MM.1S (cell line): ENCODE results near the gene CSNK1E.

Experiments used
- DNase-seq: peaks from one replicate; pipeline ENCODE4 v3.0.0-alpha.2; 2015
- H2AFZ ChIP-seq: fragments of 300-600 bp; sonication (generic); 2 replicates; pipeline ENCODE4 v1.6.0; 2016; ENCODE audit warnings: antibody characterized with exemption, low read length
- H3F3A ChIP-seq: fragments of 300-600 bp; sonication (generic); 2 replicates; pipeline ENCODE4 v1.6.1; 2016; ENCODE audit warnings: mild to moderate bottlenecking, antibody characterized with exemption, low read length, moderate library complexity, mixed read lengths; ENCODE audit not compliant: insufficient read depth
- H3K27ac ChIP-seq: fragments of 300-600 bp; sonication (generic); 2 replicates; pipeline ENCODE4 v1.5.1; 2016; ENCODE audit warnings: mild to moderate bottlenecking, low read length
- H3K27me3 ChIP-seq: fragments of 300-600 bp; sonication (generic); replicated peaks from 2 replicates; pipeline ENCODE4 v1.6.0; 2016; ENCODE audit warnings: low read length; ENCODE audit not compliant: insufficient read depth
- H3K36me3 ChIP-seq: fragments of 300-600 bp; sonication (generic); replicated peaks from 2 replicates; pipeline ENCODE4 v1.6.1; 2016; ENCODE audit warnings: mild to moderate bottlenecking, low read length, mixed read lengths; ENCODE audit not compliant: insufficient read depth
- H3K4me1 ChIP-seq: fragments of 300-600 bp; sonication (generic); 2 replicates; pipeline ENCODE4 v1.6.1; 2016; ENCODE audit warnings: low read length, mixed read lengths
- H3K4me2 ChIP-seq: fragments of 300-600 bp; sonication (generic); 2 replicates; pipeline ENCODE4 v1.6.0; 2016; ENCODE audit warnings: low read depth, low read length
- H3K4me3 ChIP-seq: fragments of 300-600 bp; sonication (generic); 2 replicates; pipeline ENCODE4 v1.5.1; 2016; ENCODE audit warnings: low read length, mixed read lengths
- H3K79me2 ChIP-seq: fragments of 300-600 bp; sonication (generic); 2 replicates; pipeline ENCODE4 v1.6.1; 2016; ENCODE audit warnings: mixed run types, low read length, mixed read lengths
- H3K9ac ChIP-seq: fragments of 300-600 bp; sonication (generic); 2 replicates; pipeline ENCODE4 v1.6.1; 2016; ENCODE audit warnings: low read length, mixed read lengths
- H3K9me2 ChIP-seq: fragments of 300-600 bp; sonication (generic); replicated peaks from 2 replicates; pipeline ENCODE4 v1.6.1; 2016; ENCODE audit warnings: mild to moderate bottlenecking, low read length, mixed read lengths; ENCODE audit not compliant: insufficient read depth
- H3K9me3 ChIP-seq: fragments of 300-600 bp; sonication (generic); replicated peaks from 2 replicates; pipeline ENCODE4 v1.6.1; 2016; ENCODE audit warnings: mild to moderate bottlenecking, low read length, mixed read lengths; ENCODE audit not compliant: insufficient read depth
- H4K20me1 ChIP-seq: fragments of 300-600 bp; sonication (generic); 2 replicates; pipeline ENCODE4 v1.6.1; 2016; ENCODE audit warnings: mild to moderate bottlenecking, low read length, moderate library complexity, mixed read lengths; ENCODE audit not compliant: insufficient read depth
- EZH2 ChIP-seq: fragments of 300-600 bp; sonication (generic); optimal IDR thresholded peaks from 2 replicates; pipeline ENCODE3; 2017; ENCODE audit warnings: low read depth, mild to moderate bottlenecking, antibody characterized with exemption, low read length, mixed read lengths
- EZH2phosphoT487 ChIP-seq: fragments of 300-600 bp; sonication (generic); IDR thresholded peaks from 2 replicates; pipeline ENCODE4 v1.6.1; 2018; ENCODE audit warnings: antibody characterized with exemption, low read length
- TF ChIP-seq, protein P1 (sequence below): fragments of 300-600 bp; sonication (generic); IDR thresholded peaks from 2 replicates; pipeline ENCODE4 v1.5.1; 2016; ENCODE audit warnings: antibody characterized with exemption, low read length, mixed read lengths

The CSNK1E gene

DNA sequence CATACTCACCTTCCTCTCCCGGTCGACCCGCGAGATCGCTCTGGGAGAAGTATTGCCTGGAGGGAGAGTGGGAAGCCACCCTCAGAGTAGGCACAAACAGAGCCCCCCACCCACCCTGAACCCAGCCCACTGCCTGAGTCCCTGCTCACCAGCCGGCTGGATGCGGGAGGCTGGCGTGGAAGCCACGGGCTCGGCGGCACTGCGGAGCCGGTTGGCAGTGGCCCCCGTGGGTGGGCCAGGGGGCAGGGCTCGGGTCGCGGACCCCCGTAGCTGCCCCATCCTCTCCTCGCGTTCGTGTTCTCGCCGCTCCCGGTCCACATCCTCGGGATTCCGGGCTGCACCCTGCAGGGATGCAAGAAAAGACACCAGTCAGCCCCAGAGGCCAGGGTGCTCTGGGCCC is 23.0 kb downstream of the CSNK1E start:
- Histone ChIP-seq H3K9me2 (no peaks in the 10 kb centered on the region), H3K9ac (no peak overlapping the region), H2AFZ (no peak overlapping the region), H3K4me3 (no peak overlapping the region), H4K20me1 (peaks cover 4% of the 10 kb centered on the region; the same call in 1 of the 2 replicates), H3K4me2 (no peak overlapping the region), H3K27me3 (no peaks in the 10 kb centered on the region), H3K36me3 (peaks cover 36% of the 10 kb centered on the region), H3K27ac (no peak overlapping the region), H3K4me1 (no peaks in the 10 kb centered on the region), H3K9me3 (no peaks in the 10 kb centered on the region), H3K79me2 (peaks cover 55% of the 10 kb centered on the region), H3F3A (peaks cover 8% of the 10 kb centered on the region)
- no peak for DNase-seq
- TF ChIP-seq EZH2 = no peak
- no peak for TF ChIP-seq EZH2phosphoT487
- TF ChIP-seq, protein P1, sequence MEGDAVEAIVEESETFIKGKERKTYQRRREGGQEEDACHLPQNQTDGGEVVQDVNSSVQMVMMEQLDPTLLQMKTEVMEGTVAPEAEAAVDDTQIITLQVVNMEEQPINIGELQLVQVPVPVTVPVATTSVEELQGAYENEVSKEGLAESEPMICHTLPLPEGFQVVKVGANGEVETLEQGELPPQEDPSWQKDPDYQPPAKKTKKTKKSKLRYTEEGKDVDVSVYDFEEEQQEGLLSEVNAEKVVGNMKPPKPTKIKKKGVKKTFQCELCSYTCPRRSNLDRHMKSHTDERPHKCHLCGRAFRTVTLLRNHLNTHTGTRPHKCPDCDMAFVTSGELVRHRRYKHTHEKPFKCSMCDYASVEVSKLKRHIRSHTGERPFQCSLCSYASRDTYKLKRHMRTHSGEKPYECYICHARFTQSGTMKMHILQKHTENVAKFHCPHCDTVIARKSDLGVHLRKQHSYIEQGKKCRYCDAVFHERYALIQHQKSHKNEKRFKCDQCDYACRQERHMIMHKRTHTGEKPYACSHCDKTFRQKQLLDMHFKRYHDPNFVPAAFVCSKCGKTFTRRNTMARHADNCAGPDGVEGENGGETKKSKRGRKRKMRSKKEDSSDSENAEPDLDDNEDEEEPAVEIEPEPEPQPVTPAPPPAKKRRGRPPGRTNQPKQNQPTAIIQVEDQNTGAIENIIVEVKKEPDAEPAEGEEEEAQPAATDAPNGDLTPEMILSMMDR = no peak

DNA sequence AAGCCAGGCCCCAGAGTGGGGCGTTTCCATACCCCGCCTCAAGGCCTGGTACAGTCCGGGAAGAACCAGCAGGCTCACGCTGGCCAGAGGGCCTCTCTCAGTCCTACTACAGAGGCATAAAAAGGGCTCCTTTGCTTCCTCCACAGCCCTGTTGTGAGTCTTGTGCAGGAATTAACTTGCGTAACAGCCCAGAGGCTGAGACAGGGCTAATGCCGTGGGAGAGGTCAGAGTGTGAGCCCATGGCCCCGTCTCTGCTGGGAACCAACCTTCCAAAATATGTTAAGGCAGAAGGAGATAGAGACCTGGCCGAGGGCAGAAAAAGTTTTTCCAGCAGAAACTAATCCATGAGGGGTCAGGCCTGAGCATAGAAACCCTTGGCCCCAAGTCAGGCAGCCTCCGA is 24.5 kb downstream of the CSNK1E start:
- TF ChIP-seq, protein P1 = no peak
- TF ChIP-seq EZH2phosphoT487 (no peak), EZH2 (no peak)
- Histone ChIP-seq H2AFZ (no peak overlapping the region), H3K36me3 (peaks cover 26% of the 10 kb centered on the region), H3K9ac (no peak overlapping the region), H3K79me2 (peaks cover 40% of the 10 kb centered on the region), H3K4me2 (no peak overlapping the region), H3K4me1 (no peaks in the 10 kb centered on the region), H3K9me3 (no peaks in the 10 kb centered on the region), H3K27ac (no peak overlapping the region), H3K4me3 (no peak overlapping the region), H3K9me2 (no peaks in the 10 kb centered on the region), H3K27me3 (no peaks in the 10 kb centered on the region), H3F3A (peaks cover 12% of the 10 kb centered on the region), H4K20me1 (0 out of 2 replicates have a peak, but pooled peaks cover 1% of the 10 kb centered on the region)
- no peak for DNase-seq

DNA sequence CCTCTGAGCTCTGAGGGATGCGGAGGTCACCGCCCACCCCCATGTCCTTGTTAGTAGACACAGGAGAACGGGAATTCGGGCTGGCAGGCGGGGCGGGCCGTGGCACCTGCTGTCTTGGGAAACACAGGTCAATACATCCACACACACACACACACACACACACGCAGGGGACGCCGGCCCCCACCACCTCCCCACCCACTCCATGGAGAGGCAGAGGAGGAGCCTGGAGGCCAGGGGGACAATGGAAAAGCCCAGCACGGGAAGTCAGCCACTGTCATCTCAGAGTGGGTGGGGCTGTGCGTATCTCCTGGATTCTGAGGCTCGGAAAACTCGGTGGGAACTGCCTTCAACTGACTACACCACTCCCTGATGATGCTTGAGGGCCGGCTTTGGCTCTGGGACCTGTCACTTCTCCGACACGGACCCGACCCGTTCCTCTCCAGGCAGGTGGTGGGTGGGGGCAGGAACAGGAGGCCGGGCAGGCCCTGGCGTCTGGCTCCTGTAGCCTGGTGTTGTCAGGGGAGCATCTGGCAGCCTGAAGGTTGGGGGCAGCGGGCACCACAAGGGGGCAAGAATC is 25.9 kb downstream of the CSNK1E start:
- no peak for TF ChIP-seq EZH2
- TF ChIP-seq, protein P1 = no peak
- no peak for TF ChIP-seq EZH2phosphoT487
- Histone ChIP-seq H3K9ac (no peak overlapping the region), H3K36me3 (peaks cover 18% of the 10 kb centered on the region; the same call in 1 of the 2 replicates), H3K9me3 (no peaks in the 10 kb centered on the region), H3K4me2 (no peak overlapping the region), H3F3A (peaks cover 15% of the 10 kb centered on the region), H3K27me3 (no peaks in the 10 kb centered on the region), H3K9me2 (no peaks in the 10 kb centered on the region), H2AFZ (no peak overlapping the region), H3K4me3 (no peak overlapping the region), H3K79me2 (peaks cover 26% of the 10 kb centered on the region), H3K4me1 (no peaks in the 10 kb centered on the region), H3K27ac (no peak overlapping the region), H4K20me1 (no peaks in the 10 kb centered on the region)
- DNase-seq = no peak
